Suppressor macrophage treated with lipopolysaccharide for 4 hours (primary cell): Measurements from ENCODE around the gene NUP214.
A peak's percentile ranks its signal among the peaks of the same experiment; 100 is the strongest.

ENCODE experiments used
- DNase-seq: peaks from one replicate; pipeline ENCODE4 v3.0.0-alpha.2; 2020

Gene NUP214

DNA sequence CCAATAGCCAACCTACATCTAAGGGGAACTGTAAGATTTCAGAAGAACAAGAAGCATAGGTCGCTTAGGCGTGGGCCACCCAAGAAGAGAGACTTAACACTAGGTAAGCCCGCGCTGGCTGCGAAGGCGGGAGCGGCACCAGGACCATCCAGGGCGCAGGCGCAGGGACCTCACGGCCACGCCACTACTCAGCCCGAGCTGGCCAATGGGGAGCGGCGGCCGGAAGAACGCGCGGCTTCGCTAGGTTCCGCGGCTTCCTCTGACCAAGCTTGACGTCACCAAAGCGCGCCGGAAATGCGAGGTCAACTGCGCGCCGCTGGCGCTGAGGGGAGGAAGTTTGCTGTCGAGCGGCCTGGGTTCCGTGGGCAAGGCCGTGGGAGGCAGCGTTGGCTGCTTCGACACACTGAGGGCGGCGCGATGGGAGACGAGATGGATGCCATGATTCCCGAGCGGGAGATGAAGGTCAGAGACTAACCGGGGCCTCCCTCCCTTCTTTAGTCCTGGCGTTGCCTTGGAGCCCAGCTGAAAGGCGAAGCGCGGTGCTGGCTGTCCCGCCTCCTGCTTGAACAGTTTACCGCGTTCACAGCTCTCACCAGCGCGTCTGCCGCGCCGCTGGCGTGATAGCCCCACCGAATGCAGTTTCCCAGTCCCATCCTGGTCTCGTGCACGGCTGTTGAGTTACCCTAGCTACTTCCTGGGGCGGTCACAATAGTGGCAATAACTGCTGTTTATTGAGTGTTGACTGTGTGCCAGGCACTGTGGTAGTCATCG lies at the start of gene NUP214:
TSS of gene NUP214 (plus strand) at position 299 of the 771 bp plus-strand sequence. CDS start at position 418, 119 bp downstream.
- DNase-seq = peak; percentile 99

DNA sequence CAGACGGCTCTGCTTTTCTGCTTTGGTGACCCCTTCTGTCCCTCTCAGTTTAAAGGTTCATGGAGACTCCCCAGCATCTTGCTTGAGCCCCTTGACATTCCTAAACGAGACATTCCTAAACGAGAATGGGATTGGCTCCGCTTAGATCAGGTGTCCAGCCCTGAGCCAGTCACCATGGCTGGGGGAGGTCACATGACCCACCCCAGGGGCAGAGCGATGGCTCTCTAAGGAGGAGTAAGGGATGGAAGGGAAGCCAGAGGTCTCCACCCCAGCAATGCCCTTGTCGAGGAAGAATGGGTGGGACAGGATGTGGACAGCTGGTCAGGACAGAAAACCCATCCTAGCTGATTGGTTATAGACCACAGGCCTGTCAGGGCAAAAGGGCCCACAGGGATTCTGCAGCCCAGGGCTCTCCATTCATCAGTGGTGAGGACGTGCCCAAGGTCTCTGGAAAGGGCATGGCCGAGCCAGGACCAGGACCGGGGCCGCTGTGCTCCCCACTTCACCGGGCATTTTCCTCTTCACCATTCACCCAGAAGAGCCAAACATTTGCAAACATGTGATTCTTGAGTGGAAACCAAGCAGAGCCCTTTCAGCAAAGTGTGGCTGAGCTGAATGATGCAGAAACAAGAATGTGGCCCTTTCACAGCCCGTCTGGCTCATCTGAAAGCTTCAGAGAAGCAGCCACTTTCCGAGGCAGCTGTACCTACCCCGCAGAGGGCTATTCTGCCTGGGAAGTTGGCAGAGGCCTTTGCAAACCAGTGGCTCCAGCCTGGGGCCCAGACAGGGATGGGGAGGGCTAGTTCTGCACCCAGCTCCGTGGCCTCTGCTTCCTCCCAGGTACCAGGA lies 48.8 kb upstream of the NUP214 start:
- DNase-seq = no peak

DNA sequence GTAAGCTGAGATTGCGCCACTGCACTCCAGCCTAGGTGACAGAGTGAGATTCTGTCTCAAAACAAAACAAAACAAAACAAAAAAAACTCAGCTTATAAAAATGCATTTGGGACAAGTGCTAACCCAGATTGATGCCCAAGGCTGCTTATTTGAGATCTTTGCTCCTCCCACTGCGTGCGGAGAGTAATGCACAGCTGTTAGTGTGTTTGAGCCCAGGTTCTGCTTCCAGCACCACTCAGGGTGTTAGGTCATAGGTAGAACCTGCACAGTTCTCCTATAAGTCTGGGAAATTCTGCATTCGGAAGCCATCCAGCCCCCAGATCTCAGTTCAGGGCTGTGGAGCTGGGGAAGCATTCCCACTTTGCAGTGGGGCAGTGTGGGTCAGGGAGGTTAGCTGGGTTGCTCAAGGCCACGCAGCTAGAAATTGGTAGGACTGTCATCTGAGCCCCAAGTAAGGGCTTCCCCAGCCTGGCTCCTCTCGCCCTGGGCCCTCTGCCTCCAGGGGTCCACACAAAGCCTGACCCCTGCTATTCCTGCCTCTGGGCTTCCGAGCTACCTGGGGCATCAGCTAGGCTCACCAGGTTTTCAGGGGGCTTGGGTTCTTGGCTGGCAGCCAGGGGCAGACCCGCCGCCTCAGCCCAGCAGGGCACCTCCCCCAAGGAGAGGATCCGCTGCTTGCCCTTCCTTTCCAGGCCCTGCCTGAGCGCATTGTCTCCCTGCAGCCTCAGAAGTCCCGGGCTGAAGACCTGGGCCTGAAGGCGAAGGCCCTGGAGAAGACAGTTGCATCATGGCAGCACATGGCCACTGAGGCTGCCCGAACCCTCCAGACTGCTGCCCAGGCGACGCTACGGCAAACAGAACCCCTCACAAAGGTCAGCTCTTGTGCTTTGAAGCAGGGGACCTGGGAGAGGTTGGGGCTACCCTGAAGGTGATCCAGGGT lies 46.7 kb upstream of the NUP214 start:
- DNase-seq = no peak

DNA sequence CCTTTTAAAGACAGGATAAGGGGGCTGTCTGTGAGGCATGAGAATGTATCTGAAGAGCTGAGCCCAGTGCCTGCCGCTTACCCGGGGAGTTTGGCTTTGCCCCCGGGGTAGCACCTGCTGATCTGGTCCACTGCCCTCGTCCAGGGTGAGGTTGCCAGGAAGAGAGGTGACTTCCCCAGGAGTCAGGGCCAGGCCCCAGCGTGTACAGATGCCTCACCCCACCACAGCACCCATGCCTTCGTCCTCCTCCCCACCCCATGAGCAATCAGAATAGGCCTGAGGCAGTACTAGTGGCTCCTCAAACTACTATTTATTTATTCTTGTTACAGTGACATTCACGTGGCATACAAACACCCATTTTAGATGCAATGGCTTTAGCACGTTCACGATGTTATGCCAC lies 44.8 kb upstream of the NUP214 start:
- DNase-seq = no peak

DNA sequence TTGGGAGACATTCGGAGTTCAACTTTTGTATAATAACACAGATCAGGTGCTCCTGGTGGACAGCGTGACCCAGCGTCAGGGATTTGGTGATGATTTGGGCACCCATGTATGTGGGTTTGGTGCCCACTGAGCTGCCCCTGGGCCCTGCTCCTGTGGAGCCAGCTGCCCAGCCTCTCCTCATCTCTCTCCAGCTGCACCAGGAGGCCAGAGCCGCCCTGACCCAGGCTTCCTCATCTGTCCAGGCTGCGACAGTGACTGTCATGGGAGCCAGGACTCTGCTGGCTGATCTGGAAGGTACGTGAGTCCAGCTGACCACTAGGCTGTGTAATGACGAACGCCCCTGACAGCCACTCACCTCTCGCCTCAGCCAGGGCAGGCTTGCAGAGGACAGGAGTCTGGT lies 43.5 kb upstream of the NUP214 start:
- DNase-seq = no peak

DNA sequence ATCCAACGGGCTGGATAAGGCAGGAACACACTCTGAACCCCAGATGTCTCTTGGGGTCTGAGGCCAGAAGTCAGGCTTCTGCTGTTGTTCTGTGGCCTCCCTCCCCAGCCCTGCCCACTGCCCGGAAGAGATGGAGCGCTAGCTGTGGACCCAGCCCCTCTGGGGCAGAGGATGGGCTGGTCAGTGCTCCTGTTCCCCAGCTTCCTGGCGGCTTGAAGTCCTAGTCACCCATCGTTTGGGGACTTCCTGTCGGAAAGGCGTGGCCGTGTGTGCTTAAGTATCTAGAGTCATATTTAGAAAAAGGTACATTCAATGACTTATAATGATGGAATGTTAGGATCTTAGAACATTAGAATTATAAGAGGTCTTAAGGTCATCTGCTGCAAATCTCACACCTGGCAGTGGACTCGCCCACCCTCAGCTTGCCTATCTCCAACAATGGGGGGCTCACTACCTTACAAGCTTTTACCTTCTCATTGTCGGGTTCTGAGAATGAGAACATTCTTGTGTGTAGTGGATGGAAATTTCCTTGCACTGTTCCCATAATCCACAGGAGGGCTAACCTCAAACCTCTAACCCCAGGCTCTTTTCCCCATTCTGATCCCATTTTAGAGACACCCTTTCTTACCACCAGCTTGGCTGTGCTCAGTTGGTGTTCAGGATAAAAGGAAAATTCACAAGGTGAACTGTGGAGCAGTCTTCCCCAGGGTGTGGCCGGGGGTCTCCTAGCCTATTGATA lies 42.4 kb upstream of the NUP214 start:
- no peak for DNase-seq

DNA sequence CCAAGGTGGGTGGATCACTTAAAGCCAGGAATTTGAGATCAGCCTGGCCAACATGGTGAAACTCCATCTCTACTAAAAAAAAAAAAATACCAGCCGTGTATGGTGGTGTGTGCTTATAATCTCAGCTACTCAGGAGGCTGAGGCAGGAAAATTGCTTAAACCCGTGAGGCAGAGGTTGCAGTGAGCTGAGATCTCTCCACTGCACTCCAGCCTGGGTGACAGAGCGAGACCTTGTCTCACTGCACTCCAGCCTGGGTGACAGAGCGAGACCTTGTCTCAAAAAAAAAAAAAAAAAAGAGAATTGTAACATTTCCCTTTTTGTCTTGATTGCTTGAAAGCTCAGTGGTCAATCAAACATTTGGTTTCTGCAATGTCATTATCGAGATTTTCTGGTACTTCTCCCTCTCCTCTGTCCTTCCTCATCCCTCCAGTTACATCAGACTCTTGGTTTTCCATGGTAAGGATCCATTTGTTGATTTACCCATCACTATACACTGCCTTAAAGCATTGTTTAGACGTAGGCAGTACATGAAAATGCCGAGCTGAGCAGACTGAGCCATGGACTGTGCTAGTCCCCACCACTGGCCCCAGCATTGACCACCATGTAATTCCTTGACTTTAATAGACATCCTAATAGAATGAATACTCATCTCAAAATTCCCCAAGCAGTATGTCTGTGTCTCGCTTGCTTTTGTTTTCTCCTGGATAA lies 40.6 kb upstream of the NUP214 start:
- DNase-seq = no peak

DNA sequence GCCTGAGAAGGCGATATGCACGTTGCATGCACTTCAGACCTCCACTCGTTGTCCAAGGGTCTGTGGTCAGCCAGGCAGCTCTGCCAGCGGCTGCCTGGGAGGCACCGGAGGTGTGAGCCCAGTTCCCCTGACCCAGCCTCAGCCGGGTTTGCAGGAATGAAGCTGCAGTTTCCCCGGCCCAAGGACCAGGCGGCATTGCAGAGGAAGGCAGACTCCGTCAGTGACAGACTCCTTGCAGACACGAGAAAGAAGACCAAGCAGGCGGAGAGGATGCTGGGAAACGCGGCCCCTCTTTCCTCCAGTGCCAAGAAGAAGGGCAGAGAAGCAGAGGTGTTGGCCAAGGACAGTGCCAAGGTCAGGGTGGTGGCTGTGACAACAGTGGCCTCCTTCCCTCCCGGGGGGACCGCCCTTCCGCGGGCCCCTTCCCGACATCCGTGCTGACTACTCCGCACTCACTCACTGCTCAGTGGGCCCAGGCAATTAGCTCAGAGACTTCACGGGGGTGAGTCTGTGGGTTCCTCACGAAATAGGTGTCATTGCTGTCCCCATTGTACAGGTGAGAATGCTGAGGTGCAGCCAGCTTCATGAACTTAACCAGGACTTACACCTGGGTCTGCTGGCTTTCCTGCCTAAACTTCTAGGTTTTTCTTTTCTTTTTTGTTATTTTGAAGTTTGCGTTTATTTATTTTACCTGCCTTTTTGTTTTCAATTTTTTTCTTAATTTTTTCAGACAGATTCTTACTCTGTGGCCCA lies 39.8 kb upstream of the NUP214 start:
- no peak for DNase-seq

DNA sequence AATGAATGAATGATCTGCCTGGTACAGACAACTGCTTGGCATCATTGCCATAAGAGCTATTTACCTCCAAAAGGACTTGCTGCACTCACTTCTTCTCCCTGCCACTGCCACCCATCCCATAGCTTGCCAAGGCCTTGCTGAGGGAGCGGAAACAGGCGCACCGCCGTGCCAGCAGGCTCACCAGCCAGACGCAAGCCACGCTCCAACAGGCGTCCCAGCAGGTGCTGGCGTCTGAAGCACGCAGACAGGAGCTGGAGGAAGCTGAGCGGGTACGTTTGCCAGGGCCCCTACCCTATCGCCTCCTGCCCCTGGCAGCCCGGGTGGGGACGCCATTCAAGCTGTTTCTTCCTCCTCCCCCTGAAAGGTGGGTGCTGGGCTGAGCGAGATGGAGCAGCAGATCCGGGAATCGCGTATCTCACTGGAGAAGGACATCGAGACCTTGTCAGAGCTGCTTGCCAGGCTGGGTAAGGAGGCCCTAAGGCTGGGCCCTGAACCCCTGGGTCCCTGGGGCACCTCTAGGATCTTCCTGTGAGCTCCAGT lies 38.0 kb upstream of the NUP214 start:
- no peak for DNase-seq

DNA sequence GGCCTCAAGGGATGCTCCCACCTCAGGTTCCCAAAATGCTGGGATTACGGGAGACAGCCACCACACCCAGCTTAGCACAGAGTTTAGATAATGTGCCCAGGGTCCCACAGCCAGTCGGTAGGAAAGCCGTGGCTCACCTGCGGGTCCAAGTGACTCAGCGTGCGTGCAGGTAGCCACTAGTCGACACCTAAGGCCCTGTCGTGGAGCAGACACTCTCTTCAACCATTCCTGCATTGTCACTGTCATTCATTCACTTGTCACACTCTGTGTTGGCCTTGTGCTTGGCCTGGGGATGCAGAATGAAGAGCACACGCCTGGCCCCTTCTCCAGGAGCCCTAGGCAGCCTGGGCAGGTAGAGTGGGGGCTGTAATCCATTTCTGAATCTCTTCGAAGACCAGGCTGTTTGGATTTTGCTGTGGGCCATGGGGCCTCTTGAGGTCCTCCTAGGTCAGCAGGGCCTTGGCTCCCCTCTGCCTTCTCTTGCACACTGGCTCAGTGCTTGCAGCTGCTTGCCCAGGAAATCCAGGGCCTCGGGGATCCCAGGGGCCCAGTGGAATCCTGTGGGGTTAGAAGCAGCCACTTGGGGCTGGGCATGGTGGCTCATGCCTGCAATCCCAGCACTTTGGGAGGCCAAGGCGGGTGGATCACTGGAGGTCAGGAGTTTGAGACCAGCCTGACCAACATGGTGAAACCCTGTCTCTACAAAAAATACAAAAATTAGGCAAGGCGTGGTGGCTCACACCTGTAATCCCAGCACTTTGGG lies 35.2 kb upstream of the NUP214 start:
- no peak for DNase-seq

DNA sequence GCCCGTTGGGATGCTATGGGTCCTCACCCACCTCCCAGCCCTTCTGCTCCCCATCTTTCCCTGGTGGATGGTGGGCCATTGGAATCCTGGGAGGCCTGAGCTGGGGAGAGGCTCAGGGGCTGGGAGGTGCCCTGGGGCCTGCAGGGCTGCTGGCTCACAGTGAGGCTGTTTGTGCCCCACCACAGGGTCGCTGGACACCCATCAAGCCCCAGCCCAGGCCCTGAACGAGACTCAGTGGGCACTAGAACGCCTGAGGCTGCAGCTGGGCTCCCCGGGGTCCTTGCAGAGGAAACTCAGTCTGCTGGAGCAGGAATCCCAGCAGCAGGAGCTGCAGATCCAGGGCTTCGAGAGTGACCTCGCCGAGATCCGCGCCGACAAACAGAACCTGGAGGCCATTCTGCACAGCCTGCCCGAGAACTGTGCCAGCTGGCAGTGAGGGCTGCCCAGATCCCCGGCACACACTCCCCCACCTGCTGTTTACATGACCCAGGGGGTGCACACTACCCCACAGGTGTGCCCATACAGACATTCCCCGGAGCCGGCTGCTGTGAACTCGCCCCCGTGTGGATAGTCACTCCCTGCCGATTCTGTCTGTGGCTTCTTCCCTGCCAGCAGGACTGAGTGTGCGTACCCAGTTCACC lies 33.9 kb upstream of the NUP214 start:
- DNase-seq = no peak

DNA sequence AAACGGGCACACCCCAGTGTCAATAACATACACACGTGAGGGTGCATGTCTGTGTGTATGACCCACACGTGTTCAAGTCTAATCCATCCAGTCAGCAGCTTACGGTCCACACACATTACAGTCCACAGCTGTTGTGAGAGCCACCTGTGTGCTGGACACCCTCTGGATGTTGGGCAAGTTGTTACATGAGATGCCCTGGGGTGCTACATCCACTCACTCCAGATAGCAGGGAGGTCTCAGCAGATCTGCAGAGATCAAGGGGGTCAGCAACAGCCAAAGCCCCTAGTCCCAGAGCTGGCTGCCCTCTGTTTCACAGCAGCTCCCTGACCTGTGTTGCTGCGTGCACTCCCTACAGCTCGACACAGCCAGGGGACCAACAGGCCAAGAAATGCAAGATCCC lies 33.4 kb upstream of the NUP214 start:
- DNase-seq = no peak

DNA sequence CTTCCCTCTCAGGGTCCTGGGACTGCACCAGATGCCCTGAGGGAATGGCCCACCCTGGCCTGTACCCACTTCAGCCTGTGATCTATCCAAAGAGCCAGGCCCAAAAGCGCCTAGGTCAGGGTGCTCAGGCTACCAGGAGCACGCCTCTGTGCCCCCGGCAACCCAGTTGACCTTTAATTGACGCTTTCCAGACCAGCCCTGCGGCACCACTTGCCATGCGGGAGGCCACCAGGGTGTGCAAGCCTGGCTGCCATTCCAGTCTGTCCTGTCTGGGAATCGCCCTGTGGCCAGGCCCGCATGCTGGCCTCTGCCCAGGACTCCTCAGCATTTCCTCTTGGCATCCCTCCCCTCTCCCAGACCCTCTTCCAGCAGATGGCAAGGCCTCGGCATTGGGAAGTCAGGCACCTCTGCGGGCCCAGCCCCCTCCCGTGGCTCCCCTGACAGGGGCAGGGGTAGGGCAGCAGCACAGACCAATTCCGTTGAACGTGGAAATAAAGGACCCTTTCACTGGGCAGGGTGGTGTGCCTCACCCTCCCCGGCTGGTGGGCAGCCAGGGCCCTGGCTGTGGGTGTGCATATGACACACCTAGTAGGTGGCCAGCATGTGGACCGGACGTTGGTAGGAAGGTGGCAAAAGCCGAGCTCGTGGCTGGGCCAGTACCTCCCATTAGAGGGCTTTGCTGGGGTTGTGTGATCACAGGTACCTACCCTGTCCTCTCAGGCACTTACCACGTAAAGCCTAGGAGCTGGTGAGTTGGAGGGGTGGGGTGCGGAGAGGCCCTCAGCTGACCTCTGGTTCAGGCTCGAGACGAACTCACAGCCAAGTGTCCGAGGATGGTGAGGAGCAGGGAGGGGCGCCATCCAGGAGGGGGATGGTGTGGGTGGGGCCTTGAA lies 32.6 kb upstream of the NUP214 start:
- DNase-seq = no peak

DNA sequence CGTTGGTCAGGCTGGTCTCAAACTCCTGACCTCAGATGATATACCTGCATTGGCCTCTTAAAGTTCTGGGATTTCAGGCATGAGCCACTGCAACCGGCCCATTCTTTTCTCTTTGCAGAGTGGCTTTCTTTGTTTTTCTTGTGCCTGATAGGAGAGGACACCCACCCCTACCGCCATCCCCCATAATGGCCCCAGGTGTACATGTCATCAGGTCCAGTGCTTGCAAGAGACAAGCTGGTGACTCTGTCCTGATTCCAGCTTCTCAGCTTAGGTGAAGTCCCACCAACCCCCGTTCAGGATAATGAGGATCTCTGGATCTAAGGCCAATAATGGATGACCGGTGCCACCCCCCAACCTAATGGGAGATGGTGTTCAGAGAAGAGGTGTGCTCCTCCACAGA lies 31.4 kb upstream of the NUP214 start:
- no peak for DNase-seq

DNA sequence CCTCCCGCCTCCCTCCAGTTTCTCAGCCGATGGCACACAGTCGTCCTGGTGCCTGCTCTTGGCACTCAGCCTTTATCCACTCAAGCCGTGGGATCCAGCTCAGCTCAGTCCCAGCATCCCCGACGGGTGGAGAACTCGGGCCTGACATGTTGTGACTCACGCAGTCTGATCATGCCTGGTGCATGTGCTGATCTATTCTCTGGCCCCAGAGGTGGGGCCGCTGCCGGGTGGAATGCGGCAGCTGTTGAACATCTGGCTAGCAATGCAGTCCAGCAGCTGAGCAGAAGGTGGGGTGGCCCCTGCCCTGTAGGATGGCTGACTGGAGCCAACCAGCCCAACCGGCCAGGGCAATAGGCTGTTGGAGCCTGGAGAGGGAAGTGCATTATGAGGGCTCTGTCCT lies 30.8 kb upstream of the NUP214 start:
- DNase-seq = no peak

DNA sequence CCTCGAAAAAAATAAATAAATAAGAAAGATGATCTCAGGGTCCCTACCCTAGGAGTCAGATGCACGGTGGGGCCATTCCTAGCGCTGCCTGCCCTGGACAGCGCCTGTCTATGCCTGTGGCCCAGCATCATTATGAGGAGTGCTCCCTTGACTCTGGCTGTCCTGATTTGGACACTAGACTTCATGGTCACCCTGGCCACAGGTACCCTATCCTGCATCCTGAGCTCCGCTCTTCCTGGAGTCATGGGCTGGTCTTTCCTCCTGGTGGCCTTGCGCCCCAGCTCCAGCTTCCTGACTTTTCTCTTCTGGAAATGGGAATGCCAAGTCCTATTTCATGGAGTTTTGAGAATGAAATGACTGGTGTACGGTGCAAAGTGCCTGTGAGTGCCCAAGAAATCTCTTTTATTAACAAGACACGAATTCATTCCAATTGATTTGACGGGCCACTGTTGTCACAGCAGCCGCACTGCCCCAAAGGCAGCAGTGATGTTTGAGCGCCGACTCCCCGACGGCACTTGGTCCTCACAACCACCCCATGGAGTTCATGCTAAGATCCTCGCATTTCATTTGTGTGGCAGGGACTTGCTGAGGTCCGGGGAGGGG lies 29.6 kb upstream of the NUP214 start:
- DNase-seq = no peak

DNA sequence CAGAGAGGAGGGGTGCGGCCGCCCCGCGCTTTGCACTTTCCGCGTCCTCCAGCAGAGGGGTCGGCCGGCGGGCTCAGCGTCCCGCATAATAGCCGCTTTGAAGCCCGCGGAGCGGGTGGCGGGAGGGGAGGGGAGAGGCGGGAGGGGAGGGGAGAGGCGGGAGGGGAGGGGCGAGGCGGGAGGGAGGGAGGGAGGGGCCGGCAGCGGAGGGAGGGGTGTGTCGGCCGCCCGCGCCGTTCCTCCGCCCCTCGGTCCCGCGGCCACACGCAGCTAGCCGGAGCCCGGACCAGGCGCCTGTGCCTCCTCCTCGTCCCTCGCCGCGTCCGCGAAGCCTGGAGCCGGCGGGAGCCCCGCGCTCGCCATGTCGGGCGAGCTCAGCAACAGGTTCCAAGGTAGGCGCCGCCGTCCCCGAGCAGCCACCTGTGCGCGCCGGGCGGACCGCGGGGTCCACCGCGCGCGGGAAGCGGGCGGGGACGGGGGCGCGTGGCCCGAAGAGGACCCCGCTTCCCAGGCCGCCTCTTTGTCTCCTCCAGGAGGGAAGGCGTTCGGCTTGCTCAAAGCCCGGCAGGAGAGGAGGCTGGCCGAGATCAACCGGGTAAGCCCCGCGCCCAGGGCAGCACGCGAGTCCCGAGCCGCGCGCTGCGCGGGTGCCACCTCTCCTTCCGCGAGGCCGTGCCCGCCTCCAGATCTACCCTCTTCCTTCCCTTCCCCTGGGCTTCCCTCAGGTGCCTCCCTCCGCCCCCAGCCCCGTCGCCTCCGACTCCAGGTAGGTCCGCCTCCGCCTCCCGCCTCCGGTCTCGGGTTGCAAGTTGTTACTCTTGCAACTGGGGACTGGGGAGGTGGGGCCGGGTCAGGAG lies 28.9 kb upstream of the NUP214 start, which contains the start of gene AIF1L:
TSS of gene AIF1L (plus strand) at position 263 of the 857 bp plus-strand sequence. CDS start at position 362, 99 bp downstream.
- no peak for DNase-seq
